ENCODE measurements around the gene ZNF835.

ZNF835 gene

DNA sequence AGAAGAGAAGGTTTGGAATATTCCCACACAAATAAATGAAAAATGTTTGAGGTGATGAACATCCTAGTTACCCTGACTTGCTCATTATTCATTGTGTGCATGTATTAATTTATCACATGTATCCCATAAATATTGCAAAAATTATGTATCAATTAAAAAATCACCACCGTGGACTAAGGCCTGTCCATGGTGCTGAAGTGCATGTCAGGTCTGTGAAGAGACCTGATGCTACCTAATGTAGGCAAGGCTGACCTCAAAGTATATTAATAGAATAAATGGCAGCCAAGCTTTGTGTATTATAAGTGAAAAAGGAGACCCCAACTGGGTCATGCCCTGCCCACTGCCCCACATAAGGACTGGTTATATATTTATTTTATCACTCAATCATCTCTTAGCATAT, 34.4 kb upstream of the ZNF835 start:
- Histone ChIP-seq H3K4me3 (ENCODE audit: insufficient read depth, low read length, poor library complexity, severe bottlenecking) (no peak overlapping the region), H4K20me1 (ENCODE audit: low read depth, low read length) (no peaks in the 10 kb centered on the region)
- TF ChIP-seq, protein P1, sequence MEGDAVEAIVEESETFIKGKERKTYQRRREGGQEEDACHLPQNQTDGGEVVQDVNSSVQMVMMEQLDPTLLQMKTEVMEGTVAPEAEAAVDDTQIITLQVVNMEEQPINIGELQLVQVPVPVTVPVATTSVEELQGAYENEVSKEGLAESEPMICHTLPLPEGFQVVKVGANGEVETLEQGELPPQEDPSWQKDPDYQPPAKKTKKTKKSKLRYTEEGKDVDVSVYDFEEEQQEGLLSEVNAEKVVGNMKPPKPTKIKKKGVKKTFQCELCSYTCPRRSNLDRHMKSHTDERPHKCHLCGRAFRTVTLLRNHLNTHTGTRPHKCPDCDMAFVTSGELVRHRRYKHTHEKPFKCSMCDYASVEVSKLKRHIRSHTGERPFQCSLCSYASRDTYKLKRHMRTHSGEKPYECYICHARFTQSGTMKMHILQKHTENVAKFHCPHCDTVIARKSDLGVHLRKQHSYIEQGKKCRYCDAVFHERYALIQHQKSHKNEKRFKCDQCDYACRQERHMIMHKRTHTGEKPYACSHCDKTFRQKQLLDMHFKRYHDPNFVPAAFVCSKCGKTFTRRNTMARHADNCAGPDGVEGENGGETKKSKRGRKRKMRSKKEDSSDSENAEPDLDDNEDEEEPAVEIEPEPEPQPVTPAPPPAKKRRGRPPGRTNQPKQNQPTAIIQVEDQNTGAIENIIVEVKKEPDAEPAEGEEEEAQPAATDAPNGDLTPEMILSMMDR (IDR thresholded peaks at IDR 0.05; ENCODE audit: insufficient read depth, low read length, poor library complexity, severe bottlenecking): no peak
- TF ChIP-seq EZH2phosphoT487 (conservative IDR thresholded peaks at IDR 0.05; ENCODE audit: low read length): no peak

DNA sequence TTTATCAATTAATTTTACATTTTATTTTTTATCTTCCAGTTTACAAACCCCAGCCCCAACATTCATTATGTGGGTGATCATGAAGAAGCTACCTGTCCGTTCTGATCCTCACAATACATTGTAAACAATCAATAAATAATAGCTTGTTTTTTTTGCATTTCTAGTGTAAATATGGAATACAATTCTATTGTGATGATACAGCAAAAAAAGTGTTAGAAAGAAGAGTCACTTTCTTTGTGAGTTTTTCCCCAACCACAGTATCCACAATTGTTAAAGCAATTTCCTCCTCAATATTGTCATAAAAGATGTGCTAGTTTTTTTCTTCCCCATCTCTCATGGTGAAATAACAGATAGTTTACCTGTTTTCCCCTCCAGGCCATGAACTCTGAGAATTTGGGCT, 30.3 kb upstream of the ZNF835 start:
- TF ChIP-seq, protein P1 (IDR thresholded peaks at IDR 0.05; ENCODE audit: insufficient read depth, low read length, poor library complexity, severe bottlenecking): no peak
- no peak for TF ChIP-seq EZH2phosphoT487 (conservative IDR thresholded peaks at IDR 0.05; ENCODE audit: low read length)
- Histone ChIP-seq H3K36me3 (ENCODE audit: low read length) (no peaks in the 10 kb centered on the region), H3K9me2 (replicated peaks; ENCODE audit: insufficient read depth, low read length) (no peaks in the 10 kb centered on the region), H3K27me3 (ENCODE audit: low read length) (no peaks in the 10 kb centered on the region), H3K79me2 (ENCODE audit: insufficient read depth, low read length) (no peaks in the 10 kb centered on the region), H3K4me3 (ENCODE audit: insufficient read depth, low read length, poor library complexity, severe bottlenecking) (no peak overlapping the region), H3K9me3 (ENCODE audit: insufficient read depth, low read length) (no peaks in the 10 kb centered on the region), H3F3A (ENCODE audit: insufficient read depth) (no peaks in the 10 kb centered on the region), H3K4me2 (ENCODE audit: low read depth, low read length, poor library complexity, severe bottlenecking) (no peak overlapping the region), H2AFZ (ENCODE audit: low read depth, low read length, severe bottlenecking) (no peak overlapping the region), H3K27ac (ENCODE audit: low read depth, low read length) (no peak overlapping the region), H4K20me1 (ENCODE audit: low read depth, low read length) (no peaks in the 10 kb centered on the region), H3K9ac (ENCODE audit: low read length) (no peak overlapping the region)

More for the DNA sequence above, 34.4 kb upstream of the ZNF835 start:
- no peak overlapping the region for H3K27ac ChIP-seq (ENCODE audit: low read depth, low read length)
- H3K9ac ChIP-seq (ENCODE audit: low read length): no peak overlapping the region
- H3F3A ChIP-seq (ENCODE audit: insufficient read depth): no peaks in the 10 kb centered on the region
- no peak overlapping the region for H2AFZ ChIP-seq (ENCODE audit: low read depth, low read length, severe bottlenecking)
- no peaks in the 10 kb centered on the region for H3K36me3 ChIP-seq (ENCODE audit: low read length)
- no peaks in the 10 kb centered on the region for H3K79me2 ChIP-seq (ENCODE audit: insufficient read depth, low read length)
- no peaks in the 10 kb centered on the region for H3K27me3 ChIP-seq (ENCODE audit: low read length)
- H3K9me2 ChIP-seq (replicated peaks; ENCODE audit: insufficient read depth, low read length): no peaks in the 10 kb centered on the region
- H3K4me2 ChIP-seq (ENCODE audit: low read depth, low read length, poor library complexity, severe bottlenecking): no peak overlapping the region
- no peaks in the 10 kb centered on the region for H3K9me3 ChIP-seq (ENCODE audit: insufficient read depth, low read length)

DNA sequence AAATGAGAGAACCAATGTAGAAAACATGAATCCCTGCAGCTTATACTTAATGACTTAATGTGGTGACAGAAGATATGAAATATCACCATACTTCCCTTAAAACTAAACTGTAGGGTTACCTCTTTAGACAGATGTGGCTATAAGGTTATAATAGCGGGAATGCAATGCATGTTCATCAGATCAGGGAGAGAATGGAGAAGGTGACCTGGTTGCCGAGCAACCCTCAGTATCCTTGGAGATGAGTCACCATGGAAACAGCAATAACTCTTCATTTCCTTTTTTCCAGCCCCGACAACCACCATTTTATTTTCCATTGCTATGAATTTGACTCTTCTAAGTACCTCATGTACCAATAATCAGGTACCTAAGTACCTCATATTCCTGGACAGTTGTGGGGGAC, 28.0 kb upstream of the ZNF835 start:
- no peaks in the 10 kb centered on the region for H3K9me3 ChIP-seq (ENCODE audit: insufficient read depth, low read length)
- H3K9me2 ChIP-seq (replicated peaks; ENCODE audit: insufficient read depth, low read length): no peaks in the 10 kb centered on the region
- no peaks in the 10 kb centered on the region for H3F3A ChIP-seq (ENCODE audit: insufficient read depth)
- no peaks in the 10 kb centered on the region for H3K27me3 ChIP-seq (ENCODE audit: low read length)
- no peak overlapping the region for H3K27ac ChIP-seq (ENCODE audit: low read depth, low read length)
- H3K4me3 ChIP-seq (ENCODE audit: insufficient read depth, low read length, poor library complexity, severe bottlenecking): no peak overlapping the region
- H3K9ac ChIP-seq (ENCODE audit: low read length): no peak overlapping the region
- no peaks in the 10 kb centered on the region for H3K79me2 ChIP-seq (ENCODE audit: insufficient read depth, low read length)
- TF ChIP-seq, protein P1 (IDR thresholded peaks at IDR 0.05; ENCODE audit: insufficient read depth, low read length, poor library complexity, severe bottlenecking): no peak
- no peak for TF ChIP-seq EZH2phosphoT487 (conservative IDR thresholded peaks at IDR 0.05; ENCODE audit: low read length)
- no peak overlapping the region for H2AFZ ChIP-seq (ENCODE audit: low read depth, low read length, severe bottlenecking)
- H3K4me2 ChIP-seq (ENCODE audit: low read depth, low read length, poor library complexity, severe bottlenecking): no peak overlapping the region
- no peaks in the 10 kb centered on the region for H3K36me3 ChIP-seq (ENCODE audit: low read length)
- H4K20me1 ChIP-seq (ENCODE audit: low read depth, low read length): no peaks in the 10 kb centered on the region

Measured in SU-DHL-6 (cell line).